HTERT RPE-1 (cell line): ENCODE results near the gene PLLP.

ENCODE experiments used
- in situ Hi-C: fragments of 300-500 bp; cut with MboI; formaldehyde crosslinking; loops from 4 replicates; pipeline ENCODE4 v1.14.3; 2020; ENCODE audit warnings: low sequenced_read_pairs

The PLLP gene

DNA sequence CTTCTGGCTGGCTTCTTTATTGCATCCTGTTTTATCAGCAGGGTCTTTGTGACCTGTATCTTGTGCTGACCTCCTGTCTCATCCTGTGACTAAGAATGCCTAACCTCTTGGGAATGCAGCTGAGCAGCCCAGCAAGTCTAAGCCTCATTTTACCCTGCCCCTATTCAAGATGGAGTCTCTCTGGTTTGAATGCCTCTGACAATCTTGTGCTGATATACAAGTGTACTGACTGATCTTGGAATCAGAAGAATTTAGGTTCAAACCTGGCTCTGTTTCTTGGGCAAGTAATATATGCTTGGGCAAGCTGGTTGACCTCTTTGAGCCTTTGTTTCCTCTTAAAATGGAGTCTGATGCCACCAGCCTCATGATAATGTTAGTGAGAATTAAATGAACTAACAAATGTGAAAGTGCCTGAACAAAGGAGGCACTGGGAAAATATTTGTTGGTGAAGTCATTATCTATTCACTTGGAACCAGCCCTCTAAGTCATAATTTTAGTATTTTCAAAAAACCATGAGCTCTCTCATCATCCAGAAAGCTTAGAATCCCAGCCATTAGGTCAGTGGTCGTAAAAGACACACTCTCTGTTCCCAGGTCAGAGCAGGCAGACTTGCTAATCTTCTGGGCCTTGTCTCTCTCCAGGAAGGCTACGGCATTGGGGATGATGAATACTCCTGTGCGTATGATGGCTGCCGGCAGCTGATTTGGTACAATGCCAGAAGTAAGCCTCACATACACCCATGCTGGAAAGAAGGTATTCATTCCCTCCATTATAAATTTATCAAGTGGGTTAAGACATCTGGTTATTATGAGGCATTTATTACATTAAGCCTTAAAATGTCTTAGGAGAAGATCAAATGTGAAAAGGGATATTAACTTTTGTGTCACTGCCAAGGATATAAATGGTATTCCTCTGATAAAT, 57.5 kb downstream of the PLLP start:
- in situ Hi-C loops, result no loop called here

GRCh38 chr16:57225978-57226377, 58.5 kb downstream of the PLLP start:
- in situ Hi-C loops, result no loop called here

DNA sequence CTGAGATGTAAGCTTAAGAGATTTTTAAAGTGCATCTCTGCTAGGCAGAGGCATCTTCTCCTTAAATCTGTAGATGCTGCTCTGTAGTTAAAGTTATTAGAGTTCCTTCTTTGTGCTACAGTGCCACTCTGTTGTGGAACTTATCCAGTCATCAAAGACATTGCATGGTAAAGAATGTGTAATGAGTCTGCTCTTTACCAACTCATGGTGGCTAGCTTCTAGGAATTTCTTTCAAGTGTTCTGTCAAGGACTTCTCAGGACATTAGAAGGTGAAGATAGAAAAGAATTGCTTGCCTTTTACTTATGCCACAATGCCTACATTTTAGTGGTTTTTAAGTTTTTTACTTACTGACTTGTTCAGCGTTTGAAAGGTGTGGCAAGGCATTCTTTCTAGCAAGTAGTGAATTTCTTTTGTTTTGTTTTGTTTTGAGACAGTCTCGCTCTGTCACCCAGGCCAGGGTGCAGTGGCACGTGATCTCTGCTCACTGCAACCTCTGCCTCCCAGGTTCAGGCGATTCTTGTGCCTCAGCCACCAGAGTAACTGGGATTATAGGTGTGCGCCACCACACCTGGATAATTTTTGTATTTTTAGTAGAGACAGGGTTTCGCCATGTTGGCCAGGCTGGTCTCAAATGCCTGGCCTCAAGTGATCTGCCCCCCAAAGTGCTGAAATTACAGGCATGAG, 59.7 kb downstream of the PLLP start:
- in situ Hi-C loops, result no loop called here

GRCh38 chr16:57223057-57223456, 61.4 kb downstream of the PLLP start:
- in situ Hi-C loops, result no loop called here

- in situ Hi-C loops, result no loop called here
Observed at GRCh38 chr16:57216968-57217367, 67.5 kb downstream of the PLLP start.

- in situ Hi-C loops, result no loop called here
Observed at GRCh38 chr16:57213462-57213861, 71.0 kb downstream of the PLLP start.

- in situ Hi-C loops, result no loop called here
Observed at GRCh38 chr16:57209780-57210179, 74.7 kb downstream of the PLLP start.

GRCh38 chr16:57208926-57209325, 75.5 kb downstream of the PLLP start:
- in situ Hi-C loops, result no loop called here
